Kidney capillary endothelial cell (primary cell): ENCODE measurements around the gene STX19.
A peak's percentile ranks its signal among the peaks of the same experiment; 100 is the strongest.
"Not testable (repeated sequence)": the region's sequence is repeated elsewhere in the genome, so short reads cannot be mapped to it uniquely, and the experiment has no call there.

Experiments
- DNase-seq: peaks from one replicate; pipeline ENCODE4 v3.0.0-alpha.2; 2018; ENCODE audit warnings: low spot score

Gene STX19

GRCh38 chr3:94028093-94028837 is at the start of gene STX19:
Gene STX19 (minus strand): TSS chr3:94028597. CDS start chr3:94015269, 13,328 bp downstream.
- no peak for DNase-seq

GRCh38 chr3:94076055-94076454 is 47.7 kb upstream of the STX19 start:
- DNase-seq, result no peak

DNA sequence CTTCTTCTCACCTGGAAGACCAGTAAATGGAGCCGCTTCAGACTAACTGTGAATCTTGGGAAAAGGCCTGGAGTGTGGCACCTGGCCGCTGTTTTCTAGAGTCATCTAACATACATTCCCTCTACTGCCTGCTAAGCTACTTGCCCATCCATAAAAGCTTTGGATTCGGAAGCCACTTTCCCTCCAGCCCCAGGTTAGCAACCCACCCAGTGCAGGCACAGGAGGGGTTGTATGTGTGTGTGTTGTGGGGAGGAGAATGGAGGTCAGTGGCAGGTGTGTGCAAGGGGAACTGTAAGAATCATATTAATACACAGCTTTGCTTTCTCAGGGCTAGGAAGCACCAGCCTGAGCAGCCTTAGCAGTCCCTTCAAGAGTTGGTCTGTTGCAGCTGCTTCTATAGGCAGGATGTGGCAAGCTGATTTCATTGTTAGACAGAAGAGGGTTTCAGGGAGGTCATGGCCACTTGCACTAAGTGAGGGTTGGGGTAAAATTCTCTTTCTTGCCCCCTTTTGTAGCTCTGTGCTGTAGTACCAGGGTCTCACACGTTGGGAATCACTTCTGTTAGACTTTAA is 43.4 kb upstream of the STX19 start:
- no peak for DNase-seq

GRCh38 chr3:94070341-94070911 is 42.0 kb upstream of the STX19 start:
- DNase-seq, result no peak

- DNase-seq, result peak; percentile 30
Measured at GRCh38 chr3:94069194-94069813, 40.9 kb upstream of the STX19 start.

DNA sequence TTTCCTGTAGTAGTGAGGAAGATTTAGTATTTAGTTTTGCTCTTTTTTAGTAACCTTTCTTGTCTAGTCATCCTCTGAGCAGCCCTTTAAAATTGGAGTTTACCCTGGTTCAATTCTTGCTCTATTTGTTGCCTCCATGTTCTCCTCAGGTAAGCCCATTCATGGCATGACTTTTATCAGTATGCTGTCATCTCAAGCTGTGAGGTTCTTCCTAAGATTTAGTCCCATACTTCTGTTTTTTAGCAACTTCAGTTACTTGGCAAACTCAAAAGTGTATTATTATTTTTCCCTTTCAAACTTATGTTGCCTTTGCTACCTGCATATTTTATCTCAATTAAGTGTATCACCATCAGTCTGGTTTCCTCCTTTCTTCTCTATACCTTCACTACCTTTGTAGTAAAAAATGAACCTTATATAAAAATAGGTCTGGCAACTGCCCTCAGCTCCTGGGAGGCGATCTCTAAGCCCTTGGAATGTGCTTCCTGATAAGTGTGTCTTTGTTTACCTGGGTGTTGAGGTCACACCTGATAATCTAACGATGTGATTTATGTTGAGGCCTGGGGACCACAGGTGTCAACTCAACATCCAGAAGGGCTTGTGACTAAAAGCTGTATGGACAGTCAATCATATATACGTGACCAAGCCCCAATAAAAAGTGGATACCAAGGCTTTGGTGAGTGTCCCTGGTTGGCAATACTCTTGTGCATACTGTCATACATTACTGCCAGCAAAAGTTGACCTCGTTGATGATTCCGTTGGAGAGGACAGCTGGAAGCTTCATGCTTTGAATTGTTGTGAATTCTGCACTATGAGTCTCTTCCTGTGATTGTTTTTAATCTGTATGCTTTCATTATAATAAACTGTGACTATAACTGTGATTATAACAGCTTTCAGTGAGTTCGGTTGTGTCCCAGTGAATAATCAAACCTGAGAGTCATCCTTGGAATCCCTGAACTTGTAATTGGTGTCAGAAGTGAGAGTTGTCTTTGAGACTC is 38.4 kb upstream of the STX19 start:
- DNase-seq, result peak; percentile 64

GRCh38 chr3:94065819-94066480 is 37.6 kb upstream of the STX19 start:
- DNase-seq, result no peak

GRCh38 chr3:94065122-94065521 is 36.7 kb upstream of the STX19 start:
- DNase-seq, result no peak

- DNase-seq, result no peak
Measured at GRCh38 chr3:94064243-94064860, 36.0 kb upstream of the STX19 start.

GRCh38 chr3:94063496-94064119 is 35.2 kb upstream of the STX19 start:
- DNase-seq, result no peak

DNA sequence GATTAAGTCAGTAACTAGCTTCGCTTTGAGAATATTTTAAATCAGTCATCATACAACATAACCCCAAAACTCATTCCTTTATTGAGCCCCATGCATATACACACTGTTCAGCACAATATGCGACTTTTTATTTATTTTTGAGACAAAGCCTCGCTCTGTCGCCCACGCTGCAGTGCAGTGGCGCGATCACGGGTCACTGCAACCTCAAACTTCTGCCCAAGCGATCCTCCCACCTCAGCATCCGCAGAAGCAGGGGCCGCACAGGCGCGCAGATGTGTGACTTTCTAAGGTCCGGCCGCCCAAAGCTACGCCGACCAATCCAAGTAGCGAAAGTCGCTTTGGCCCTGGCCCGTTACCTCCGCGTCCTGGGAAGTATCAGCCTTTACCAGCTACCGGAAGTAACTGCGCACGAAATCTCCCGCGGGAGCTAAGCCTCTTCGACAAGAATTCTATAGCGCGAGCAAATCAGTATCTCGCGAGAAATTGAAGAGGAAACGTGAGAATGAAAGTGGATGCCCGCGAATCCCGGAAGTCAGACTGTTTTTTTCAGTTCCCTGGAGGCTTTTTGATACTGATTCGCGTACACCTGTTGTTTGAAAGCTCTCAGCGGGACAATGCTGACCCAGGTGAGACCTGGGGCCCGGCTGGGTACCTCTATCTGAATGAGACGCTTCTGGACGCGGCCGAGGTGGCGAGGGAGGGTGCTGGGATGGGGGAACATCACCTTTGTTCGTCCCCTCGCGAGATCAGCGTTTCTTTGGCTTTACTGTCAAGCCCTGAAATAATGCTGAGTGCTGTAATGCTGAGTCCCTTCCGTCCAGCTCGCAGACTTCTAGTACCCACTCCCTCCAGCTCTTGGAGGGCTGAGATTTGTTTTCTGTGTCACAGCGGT is 34.4 kb upstream of the STX19 start, which contains the start of the genes DHFR2 and NSUN3:
Gene DHFR2, minus strand, starts transcription at position 404 of the 892 bp plus-strand sequence. CDS start 1,405 bp downstream, outside the sequence.
Gene NSUN3, plus strand, starts transcription at position 549 of the 892 bp plus-strand sequence. Its CDS starts 66 bp downstream, at position 615.
- peak; percentile 97 for DNase-seq

- DNase-seq, result no peak
Measured at GRCh38 chr3:94061297-94061696, 32.9 kb upstream of the STX19 start.

GRCh38 chr3:94050546-94050945 is 22.1 kb upstream of the STX19 start:
- DNase-seq, result no peak

DNA sequence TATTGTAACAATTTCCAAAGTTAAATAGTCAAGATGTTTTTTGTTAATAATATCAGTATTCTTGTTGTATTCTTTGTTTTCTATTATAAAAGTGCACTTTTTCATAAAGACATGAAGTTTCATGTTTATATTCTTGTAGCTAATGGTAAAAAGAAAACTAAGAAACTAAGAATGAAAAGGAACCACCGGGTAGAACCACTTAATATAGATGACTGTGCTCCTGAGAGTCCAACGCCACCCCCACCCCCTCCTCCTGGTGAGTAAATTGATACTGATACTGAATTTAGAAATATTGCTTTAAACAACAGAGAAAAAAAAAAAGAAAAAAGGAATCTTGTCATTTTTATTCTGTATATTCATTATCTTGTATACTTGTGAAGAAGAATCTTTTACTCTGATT is 20.9 kb upstream of the STX19 start:
- DNase-seq, result no peak

GRCh38 chr3:94046533-94046932 is 18.1 kb upstream of the STX19 start:
- no peak for DNase-seq

GRCh38 chr3:94044100-94044936 is 15.9 kb upstream of the STX19 start:
- DNase-seq, result not testable (repeated sequence)

GRCh38 chr3:94043285-94043684 is 14.9 kb upstream of the STX19 start:
- no peak for DNase-seq

- DNase-seq, result peak; percentile 26
Measured at GRCh38 chr3:94036909-94037507, 8.6 kb upstream of the STX19 start.
